HG02943 (cell line): ENCODE data around the gene BHLHE40.

ENCODE experiments used
- ATAC-seq: cut with Tn5 transposase; IDR thresholded peaks from one replicate; pipeline ENCODE4 v1.9.1; 2021; ENCODE audit warnings: mild to moderate bottlenecking, low read depth, moderate library complexity; ENCODE audit not compliant: unreplicated experiment

BHLHE40 gene

GRCh38 chr3:4979428-4980228, at the start of gene BHLHE40:
BHLHE40 (plus strand) TSS chr3:4979437; CDS start chr3:4979719, 282 bp downstream.
- ATAC-seq, result peak; percentile 2

GRCh38 chr3:4930501-4930900, 48.7 kb upstream of the BHLHE40 start:
- no peak for ATAC-seq

- ATAC-seq, result no peak
These were observed 45.2 kb upstream of the BHLHE40 start for GRCh38 chr3:4934050-4934449.

- no peak for ATAC-seq
These were observed 43.9 kb upstream of the BHLHE40 start for GRCh38 chr3:4935347-4935746.

- no peak for ATAC-seq
These were observed 42.1 kb upstream of the BHLHE40 start for GRCh38 chr3:4936982-4937614.

- ATAC-seq, result no peak
These were observed 40.8 kb upstream of the BHLHE40 start for GRCh38 chr3:4938281-4938982.

- ATAC-seq, result no peak
These were observed 40.0 kb upstream of the BHLHE40 start for GRCh38 chr3:4939276-4939675.

- ATAC-seq, result no peak
These were observed 38.3 kb upstream of the BHLHE40 start for GRCh38 chr3:4940985-4941384.

DNA sequence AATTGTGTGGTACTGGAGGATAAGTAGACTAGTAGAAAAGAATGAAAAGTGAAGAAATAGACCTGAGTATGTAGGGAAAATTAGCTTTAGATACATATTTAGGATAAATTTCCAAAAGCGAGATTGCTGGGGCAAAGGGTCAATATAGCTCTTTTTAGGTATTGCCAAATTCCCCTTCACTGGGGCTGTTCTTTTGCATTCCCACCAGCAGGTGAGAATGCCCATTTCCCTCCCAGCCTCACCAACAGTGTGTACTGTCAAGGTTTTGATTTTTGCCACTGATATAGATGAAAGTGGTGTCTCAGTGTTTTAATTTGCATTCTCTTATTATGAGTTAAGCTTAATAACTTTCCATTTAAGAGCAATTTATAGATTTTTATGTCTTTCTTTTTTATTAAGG, 35.7 kb upstream of the BHLHE40 start:
- no peak for ATAC-seq

DNA sequence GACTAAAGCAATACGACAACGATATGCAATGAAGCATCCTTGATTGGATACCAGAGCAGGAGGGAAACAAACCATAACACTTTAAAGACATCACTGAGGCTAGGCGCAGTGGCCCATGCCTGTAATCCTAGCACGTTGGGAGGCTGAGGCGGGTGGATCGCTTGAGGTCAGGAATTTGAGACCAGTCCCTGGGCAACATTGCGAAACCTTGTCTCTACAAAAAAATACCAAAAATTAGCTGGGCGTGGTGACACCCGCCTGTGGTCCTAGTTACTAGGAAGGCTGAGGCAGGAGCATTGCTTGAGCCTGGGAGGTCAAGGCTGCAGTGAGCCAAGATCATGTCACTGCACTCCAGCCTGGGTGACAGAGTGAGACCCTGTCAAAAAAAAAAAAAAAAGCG, 33.9 kb upstream of the BHLHE40 start:
- no peak for ATAC-seq

GRCh38 chr3:4947028-4947427, 32.2 kb upstream of the BHLHE40 start:
- no peak for ATAC-seq

GRCh38 chr3:4948395-4948794, 30.8 kb upstream of the BHLHE40 start:
- no peak for ATAC-seq

- no peak for ATAC-seq
These were observed 30.2 kb upstream of the BHLHE40 start for GRCh38 chr3:4949004-4949403.

DNA sequence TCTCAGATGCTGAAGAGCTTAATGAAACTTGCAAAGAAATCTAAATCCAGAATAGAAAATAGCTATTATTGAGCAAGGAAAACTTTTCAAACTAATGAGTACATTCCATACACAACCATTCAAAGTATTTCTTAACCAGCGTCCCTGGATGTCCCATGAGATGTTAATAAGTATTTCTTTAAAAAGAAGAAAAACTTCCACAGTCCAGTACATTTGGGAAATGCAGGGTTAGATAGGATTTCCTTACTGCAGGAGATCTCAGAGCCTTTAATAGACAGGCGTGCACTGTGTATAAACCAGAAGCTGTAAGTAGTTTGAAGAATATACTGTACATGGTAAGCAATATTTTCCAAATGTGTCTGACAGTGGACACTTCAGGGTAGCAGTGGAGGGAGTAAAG, 29.6 kb upstream of the BHLHE40 start:
- no peak for ATAC-seq

- no peak for ATAC-seq
These were observed 28.9 kb upstream of the BHLHE40 start for GRCh38 chr3:4950351-4950784.

- ATAC-seq, result no peak
These were observed 28.3 kb upstream of the BHLHE40 start for GRCh38 chr3:4950948-4951347.

- ATAC-seq, result no peak
These were observed 26.1 kb upstream of the BHLHE40 start for GRCh38 chr3:4953119-4953518.

DNA sequence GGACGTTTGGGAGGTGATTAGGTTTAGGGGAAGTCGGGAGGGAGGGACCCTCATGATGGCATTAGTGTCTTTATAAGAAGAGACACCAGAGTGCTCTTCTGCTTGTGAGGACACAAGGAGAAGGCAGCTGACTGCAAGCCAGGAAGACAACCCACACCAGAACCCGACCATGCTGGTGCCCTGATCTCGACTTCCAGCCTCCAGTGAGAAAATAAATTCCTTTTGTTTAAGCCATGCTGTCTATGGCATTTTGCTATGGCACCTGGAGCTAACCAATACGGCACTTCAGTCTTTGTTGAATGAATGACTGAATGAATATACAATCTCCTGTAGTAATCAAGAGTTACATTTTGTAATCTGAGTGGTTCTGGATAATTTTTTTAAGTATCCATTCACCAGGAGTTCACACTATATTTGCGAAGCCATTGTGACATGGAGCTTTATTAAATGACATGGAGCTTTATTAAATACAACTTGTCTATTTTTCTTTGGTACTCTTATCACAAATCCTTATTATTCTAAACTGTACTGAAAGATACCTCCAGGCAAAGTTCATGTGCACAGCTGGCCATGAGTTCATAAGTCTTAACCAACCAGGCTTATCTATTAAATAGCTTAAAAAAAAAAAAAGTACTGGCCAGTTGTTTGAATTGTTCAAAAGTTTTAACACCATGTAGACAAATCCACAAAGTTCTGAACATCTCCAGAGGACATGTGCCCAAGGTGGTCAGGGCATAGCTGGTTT, 24.8 kb upstream of the BHLHE40 start:
- ATAC-seq, result no peak

DNA sequence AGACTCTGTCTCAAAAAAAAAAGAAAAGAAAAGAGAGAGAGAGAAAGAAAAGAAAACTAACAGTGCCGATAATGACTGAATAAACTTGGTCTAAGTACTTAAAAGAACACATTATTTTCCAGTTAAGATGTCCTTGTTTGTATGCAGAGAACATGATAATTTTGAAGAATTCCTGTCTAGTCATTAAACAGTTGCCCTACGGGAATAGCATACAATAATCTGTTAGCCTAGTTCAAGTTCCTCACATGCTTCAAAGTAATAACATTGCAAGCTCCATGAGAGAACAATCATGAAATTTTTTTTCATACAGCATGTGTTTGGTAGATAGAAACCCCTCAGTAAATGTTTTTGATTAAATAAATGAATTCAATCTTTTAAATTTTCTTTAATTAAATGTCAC, 23.1 kb upstream of the BHLHE40 start:
- no peak for ATAC-seq

DNA sequence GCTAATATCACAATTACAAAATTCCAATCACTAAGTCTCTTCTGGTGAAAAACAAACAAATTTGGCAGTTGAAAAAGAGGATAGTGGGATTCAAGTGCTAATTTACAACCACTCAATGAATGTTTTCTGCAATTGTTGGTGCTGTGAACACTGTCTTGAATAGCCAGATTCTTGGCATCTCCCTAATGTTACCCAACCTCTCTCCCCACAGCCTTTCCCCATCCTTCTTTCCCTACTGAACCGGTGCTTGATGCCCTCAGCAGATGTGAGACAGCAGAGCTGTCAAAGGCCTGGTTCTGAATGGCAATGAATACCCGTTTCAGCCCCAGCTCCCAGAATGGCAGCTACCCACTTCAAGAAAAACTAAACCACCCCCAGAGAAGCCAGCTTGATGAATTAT, 22.5 kb upstream of the BHLHE40 start:
- no peak for ATAC-seq

DNA sequence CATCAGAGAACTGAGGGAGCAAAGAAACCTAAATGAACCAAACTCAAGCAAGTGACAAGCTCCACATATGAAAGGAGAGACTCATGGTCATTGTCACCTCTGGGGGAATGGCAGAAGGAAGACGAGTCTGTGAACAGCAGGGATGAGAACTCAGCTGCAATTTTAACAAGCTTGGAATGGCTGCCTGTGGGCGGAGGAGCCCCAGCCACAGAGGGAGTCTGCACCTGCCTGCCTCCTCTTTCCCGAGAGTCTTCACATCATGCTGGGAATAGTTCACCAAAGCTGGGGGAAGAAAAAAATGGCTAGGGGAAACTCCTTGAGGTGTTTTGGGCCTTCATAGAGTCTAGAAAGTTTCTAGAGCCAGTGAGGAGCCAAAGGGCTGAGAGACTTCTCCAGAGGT, 21.3 kb upstream of the BHLHE40 start:
- ATAC-seq, result no peak
